Measurements from ENCODE around the gene CDCA5.
A peak's percentile ranks its signal among the peaks of the same experiment; 100 is the strongest.

Gene CDCA5, protein sequence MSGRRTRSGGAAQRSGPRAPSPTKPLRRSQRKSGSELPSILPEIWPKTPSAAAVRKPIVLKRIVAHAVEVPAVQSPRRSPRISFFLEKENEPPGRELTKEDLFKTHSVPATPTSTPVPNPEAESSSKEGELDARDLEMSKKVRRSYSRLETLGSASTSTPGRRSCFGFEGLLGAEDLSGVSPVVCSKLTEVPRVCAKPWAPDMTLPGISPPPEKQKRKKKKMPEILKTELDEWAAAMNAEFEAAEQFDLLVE

DNA sequence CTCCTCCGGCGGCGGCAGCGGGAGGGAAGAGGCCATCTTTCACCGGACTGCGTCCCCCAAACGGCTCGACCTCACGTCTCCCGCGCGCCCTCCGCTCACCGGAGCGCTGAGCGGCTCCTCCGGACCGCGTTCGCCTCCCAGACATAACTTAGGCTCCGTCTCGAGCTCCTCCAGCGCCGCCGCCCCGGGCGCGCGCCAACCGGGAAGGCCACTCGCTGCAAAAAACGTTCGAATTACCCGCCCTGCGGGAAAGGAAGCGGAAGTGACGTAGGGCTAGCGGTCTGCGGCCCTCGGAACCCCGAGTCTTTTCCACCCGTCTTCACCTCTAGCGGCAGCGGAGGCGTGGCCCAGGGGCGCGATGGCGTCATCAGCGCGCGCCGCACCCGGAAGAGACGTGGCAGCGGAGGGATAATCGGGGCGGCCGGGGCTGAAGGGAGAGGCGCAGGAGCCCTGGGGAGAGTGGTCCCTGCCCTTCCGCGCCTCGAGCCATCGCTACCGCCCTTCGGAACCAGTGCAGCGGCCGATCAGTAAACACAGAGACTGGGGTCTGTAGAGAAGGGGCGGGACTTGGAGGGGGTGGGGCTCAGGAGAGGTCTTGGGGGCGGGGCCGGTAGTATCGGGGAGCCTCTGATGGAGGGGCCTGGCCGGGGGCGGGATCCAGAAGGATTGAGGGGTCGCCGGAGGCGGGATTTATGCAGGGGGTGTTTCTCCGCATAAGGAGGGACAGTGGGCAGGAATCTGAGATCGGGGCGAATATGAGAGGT, at the start of gene CDCA5, which contains the start of gene ZFPL1:
CDCA5 (minus strand) TSS at position 207 of the 764 bp plus-strand sequence; CDS start at position 145, 62 bp downstream.
ZFPL1 (plus strand) TSS at position 389 of the 764 bp plus-strand sequence. CDS start 477 bp downstream, outside the sequence.
- DNase-seq = peak; percentile 73

DNA sequence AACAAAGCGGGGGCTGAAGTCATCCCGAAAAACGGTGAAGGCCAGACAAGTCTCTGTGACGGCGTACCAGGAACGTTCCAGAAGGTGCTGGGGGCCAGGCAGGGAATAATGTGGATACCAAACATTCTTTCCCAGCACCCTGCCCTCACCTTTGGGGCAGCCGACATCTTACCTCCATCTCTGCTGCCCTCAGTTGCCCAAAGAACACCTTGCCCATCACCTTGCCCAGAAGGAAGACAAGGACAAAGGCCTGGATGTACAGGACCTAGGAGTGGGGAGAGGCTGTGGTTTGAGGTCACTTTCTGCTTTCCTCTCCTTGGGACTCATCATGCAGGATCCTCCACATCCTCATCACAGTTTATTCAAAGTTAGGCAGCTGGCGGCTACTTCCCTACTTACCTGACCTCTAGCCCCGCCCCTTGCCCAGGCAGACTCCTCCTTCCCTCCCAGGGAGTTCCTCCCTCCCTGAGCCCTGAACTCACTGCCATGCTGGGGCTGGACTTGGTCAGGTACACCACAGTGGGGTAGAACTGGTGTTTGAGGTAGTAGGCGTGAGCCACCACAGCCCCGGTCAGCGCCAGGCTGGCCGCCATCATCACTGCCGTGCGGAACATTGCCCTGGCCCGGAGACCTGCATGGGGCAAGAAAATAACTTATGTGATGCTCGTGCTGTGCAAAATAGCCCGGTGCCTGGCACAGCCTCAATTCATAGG, 49.3 kb upstream of the CDCA5 start:
- no peak for DNase-seq

DNA sequence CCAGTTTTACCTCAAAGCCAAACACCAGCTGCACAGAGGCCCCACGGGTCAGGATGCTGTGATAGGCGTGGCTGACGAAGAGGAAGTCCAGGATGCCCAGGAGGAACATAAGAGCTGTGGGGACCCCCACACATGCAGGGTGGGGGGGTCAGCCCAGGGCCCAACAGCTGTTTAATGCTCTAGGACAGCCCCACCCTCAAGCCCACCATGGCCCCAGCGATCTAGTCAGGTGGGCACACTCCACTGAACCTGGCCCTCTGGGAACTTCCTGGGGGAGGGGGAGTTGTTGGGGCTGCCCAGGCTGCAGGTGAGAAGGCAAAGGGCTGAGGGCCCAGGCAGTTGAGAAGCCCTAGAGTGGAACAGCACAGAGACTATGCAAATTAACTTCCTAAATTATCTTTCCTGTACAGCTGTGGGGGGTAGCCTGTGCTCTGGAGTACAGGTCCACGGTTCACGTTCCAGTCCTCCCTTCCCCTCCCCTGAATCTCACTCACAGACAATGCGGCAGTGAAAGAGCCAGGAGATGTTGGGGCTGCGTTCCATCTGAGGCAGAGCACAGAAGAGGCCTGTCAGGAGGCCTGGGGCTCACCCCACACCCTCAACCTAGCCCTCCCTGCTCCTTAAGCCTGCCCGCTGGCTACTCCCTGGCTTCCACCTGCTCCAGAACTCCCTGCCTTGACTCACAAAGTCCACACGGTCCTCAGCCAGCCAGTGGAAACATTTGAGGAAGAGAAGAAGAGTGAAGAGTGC, 48.6 kb upstream of the CDCA5 start:
- DNase-seq = no peak

DNA sequence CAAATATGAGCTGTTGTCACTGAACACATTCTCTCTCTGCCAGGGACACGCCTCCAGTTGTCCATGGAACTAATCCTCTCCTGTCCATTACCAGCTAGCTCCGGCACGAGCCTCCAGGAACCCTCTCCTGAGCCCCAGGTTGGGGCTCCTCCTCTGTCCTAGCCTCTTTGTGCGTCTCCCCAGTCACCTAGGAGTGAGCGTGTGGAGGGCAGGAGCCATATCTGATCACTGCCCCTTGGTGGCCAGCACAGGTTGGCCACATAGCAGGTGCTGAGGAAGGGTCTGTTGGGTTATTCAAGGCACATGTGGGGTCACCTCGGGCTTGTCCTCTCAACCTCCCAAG, 48.0 kb upstream of the CDCA5 start:
- no peak for DNase-seq

DNA sequence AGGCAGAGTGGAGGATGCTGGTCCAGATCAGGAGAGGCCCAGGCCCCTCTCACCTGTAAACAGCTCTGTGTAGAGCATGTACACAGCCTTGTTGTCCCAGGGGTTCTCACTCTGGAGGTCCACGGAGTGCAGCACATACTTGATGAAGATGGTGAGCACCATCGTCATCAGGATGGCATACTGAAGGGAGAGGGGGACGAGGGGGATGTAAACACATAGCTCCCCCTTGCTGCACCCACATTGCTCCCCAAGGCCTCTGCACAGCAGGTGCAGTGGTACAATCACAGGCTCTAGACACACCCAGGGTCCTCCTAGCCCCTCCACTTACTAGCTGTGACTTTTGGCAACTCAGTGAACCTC, 47.6 kb upstream of the CDCA5 start:
- DNase-seq = no peak

DNA sequence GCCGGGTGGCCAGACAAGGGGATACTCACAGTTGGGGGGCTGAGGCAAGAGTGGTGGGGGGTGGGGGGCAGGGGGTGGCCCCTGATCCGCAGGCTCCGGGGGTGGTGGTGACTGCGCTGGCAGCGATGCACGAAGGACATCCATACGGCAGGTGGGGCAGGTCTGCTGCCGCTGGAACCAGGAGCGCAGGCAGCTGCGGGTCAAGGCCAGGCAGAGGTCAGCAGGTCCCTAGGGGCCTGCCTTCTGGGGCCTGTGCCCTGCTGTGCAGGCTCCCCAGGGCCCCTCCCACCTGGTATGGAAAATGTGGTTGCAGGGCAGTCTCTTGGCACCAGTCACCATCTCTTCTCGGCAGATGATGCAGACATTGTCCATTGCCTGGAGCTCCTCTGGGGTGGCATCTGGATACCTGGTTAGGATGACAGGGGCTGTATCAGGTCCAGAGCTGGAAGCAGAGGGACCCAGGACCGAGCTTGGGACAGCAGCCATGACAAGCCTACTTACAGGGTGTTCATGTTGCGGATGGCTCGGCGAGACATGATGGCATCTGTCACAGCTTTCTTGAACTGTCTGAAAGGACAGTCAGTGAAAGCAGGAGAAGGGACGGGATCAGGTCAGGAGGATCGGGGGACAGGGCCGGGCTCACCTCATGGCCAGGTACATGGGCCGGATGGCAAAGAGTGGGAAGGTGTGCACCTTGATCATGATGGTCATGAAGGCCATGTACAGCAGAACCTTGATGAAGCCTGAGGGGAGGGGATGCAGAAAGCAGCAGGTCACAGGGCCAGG, 47.0 kb upstream of the CDCA5 start:
- no peak for DNase-seq

DNA sequence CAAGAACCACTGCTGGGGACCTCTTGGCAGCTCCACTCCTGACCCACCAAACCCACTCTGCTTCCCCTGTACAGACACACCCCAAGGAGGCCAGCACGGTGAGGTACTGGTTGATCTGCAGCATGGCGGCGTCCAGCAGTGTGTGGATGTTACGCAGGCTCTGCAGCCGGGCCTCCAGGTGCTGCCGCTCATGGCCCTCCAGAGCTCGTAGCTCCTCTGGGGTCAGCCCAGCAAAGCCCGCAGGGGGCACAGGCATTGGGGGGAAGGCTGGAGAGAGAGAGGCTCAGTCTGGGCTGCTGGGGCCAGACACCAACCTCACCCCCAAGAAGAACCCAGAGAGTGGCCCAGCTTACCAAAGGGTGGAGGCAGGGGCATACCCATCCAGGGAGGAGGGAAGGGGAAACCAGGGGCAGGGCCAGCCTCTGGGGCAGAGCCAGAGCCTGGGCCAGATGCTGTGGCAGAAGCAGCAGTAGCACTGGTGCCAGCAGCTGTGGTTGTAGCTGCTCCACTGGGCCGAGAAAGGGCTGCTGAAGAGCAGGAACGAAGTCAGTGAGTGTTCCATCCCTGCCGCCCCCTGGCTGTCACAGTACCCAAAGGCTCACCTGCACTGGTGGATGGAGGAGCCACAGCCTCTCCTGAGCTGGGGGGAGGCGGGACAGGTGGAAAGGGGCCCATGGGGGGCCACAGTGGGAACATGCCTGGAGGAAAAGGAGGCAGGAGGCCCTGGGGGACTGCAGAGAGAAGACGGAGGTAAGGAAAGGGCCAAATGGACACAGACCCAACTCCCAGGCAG, 46.0 kb upstream of the CDCA5 start:
- no peak for DNase-seq

DNA sequence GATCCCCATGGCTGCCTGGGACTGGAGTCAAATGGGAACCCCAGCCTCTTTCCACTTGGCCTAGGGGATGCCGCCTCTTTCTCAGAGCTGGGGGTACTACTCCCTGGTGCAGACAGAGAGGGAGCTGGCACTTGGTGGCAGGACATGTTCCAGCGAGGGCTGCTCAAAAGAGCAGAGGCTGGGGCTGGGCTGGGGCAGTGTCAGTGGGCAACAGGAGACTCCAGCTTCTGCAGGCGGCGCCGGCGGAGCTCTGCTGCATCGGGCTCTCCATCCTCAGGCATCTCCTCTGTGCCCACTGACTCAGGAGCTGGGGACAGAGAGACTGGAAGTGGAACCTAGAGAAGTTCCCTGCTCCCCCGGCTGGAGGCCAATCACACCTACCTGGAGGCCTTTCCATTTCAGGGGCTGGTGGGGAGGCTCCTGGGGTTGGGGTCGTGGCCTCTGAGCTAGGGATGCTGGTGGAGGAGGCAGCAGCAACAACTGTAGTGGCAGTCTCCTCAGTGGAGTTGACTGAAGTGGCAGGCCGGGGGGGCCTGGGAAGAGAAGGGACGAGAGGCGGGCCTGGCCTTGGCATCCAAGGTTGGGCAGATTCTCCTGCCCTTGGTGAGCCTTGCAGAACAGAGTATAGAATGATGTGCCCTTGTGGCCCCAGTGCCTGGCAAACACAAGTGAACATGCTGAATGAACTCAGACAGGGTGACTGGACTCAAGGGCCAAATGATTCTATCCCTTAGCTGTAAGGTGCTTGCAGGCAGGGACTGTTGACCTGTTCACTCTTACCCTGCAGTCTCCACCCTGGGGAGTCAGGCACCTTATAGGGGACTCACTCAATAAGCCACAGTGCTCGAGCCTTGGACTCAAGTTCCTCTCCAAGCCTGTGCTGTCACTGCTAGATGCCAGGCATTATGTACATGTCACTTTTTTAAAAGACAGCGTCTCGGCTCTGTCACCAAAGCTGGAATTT, 44.6 kb upstream of the CDCA5 start:
- no peak for DNase-seq

DNA sequence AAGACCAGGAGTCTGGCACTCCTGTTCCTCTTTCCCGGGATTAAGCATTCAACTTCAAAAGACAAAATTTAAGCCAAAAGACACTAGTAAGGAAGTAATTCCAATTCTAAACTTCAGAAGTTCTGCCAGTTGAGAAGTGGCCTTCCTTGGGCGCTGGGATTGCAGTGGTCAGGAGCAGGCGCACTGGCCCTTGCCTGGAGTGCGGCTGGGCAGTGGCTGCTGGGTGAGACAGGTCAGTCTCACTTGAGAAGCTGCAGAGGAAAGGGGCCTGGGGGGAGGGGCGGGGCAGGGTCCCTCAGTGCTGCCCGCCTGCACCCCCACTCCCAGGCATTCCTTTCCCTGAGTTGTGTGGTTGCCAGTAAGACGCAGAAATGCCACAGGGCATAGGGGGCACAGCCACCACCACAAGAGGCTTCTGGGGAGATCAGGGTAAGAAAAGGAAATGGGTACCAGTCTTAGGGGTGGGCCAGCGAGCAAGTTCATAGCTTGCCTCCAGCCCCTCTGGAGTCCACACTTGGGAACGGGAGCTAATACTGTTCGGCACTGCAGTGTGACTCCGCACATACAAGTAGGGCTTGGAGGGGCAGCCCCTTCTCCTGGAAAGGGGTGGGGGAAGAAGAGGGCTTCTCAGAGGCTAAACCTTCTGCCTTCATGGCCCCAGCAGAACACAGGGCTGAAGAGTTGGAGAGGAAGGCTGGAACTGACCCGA, 43.8 kb upstream of the CDCA5 start:
- DNase-seq = no peak

DNA sequence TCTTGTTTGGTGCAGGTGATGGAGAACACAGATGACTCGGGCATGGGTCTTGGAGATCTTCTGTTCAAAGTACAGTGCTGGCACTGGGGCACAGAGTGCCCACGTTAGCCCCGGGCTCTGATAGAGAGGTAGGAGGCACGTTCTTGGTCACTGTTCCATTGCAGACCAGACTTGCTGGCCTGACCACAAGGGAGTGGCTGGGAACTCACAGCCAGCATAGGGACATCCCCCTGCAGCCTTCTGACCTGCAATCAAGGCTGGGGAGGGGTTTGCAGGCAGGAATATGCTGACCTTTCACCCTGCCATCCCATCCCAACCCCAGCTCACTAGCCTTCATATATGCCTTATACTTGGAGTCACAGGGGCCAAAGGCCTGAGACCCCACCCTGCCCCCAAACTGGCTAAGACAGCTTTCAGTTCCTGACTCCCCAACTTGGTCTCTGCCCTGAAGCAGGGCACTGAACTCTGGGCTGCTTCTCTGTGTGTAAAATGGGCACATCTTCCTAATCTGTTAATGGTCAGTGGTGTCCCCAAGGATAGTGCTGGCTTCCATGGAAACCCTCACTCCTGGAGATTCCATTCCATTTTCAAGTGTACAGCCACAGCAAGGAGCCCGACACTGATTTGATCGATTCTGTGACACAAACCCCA, 42.9 kb upstream of the CDCA5 start:
- DNase-seq = no peak

DNA sequence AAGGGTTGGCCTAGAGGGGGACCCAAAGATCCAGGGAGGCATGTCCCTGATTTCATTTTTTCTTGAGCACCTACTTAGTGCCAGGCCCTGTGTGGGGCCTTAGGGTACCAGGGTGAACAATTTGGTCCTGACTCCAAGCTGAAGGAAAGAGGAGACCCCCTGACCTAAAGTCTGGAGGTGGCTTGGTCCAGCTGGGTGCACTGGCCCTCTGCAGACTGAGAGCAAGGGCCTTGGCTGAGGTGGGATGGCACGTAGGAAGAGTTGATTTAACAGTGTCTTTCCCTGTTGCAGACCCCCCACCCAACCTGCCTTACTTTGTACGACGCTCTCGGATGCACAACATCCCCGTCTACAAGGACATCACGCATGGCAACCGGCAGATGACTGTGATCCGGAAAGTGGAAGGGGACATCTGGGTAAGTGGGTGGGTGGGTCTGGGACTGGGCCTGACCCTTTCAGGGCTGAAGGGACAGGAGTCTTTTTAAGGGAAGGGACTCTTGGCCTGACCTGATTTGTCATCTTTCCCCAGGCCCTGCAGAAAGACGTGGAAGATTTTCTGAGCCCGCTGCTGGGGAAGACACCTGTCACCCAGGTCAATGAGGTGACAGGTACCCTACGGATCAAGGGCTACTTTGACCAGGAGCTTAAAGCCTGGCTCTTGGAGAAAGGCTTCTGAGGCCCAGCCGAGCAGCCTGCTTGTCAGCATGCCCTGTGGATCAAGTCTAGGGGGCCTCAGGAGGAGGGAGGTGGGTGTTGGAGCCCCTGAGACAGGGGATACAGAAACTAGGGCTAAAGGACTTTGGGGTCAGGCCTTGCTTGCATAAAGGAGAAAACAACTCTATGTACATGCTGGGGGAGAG, 41.6 kb upstream of the CDCA5 start:
- DNase-seq = no peak

DNA sequence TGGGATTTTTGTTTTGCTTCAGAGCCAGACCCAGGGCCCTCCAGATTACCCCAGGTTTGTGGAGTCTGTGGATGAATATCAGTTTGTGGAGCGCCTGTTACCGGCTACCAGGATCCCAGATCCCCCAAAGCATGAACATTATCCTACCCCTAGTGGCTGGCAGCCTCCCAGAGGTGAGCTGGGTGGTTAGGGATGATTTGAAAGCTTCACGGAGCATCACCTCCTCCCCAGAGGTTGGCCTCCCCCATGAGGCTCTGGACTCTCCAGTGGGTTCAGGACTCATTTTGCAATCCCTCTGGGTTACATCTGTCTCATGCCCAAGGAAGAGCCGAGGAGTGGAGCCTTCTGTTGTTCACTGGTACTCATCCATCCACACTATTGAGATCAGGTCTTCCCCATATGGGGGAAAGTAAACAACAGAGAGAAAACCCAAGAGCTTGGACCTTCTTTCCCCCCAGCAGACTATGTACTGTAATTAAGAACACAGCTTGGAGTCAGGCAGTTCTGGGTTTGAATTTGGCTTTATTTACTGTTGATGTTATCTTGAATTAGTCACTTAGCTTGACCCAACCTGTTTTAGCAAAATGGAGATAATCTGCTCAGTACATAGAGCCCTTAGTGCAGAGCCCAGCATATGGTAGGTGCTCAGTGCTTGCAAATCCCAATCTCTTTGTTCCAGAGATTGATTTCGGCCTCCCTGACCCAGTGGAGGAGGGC, 40.8 kb upstream of the CDCA5 start:
- DNase-seq = no peak

DNA sequence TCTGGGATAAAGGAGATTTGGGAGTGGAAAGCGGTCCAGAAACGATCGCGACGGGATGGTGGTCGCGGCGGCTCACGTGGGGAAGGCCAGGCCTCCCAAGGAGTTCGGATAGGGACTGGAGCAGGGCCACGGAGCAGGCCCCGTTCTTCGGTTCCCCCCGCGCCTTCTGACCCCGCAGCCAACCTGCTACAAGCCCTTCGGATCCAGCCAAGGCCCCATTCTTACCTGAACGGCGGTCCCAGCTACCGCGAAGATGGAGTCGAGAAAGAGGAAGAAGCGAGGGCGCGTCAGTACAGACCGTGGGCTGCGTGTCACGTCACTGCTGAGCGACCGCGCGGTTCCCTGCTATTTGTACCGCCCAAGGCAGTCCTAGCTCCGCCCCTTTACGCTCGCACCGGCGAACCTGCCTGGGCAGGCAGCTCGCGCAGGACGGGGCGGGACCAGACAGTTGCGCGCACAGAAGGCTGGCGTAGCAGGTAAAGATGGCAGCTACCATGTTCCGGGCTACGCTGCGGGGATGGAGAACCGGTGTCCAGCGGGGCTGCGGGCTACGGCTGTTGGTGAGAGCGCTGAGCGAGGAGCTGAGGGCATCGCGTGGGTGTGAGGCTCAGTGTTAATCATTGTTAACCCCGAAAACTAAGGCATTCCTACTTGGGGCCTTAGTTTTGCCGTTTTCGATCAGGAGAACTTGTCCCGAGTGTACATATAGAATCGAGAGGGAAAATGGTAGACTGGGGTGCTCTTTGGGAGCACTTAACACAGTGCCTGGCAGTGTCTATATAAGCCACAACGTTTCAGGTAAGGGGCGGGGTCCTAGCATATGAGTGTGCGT, 38.2 kb upstream of the CDCA5 start, which contains the start of the genes FAU and MRPL49:
FAU (minus strand) TSS at position 270 of the 832 bp plus-strand sequence. CDS start 321 bp downstream, outside the sequence.
MRPL49 (plus strand) TSS at position 457 of the 832 bp plus-strand sequence; CDS start at position 483, 26 bp downstream.
- peak; percentile 93 for DNase-seq

DNA sequence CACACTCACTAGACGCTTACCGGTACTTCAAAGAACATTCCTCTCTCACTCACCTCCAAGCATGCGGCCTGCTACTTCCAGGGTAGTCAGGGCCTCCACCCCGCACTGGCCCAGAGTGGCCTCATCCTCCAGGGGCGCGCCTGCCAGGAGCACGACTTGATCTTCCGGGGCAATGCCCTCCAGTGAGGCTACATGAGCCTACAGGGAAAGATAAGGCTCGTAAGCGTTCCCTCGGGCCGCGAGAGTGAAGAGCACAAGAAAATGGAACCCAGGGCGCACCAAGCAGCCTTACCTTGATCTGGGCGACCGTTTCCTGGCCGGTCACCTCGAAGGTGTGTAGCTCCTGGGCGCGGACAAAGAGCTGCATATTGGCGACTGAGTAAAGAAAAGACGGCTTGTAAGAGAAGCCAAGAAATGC, 37.6 kb upstream of the CDCA5 start:
- DNase-seq = no peak

DNA sequence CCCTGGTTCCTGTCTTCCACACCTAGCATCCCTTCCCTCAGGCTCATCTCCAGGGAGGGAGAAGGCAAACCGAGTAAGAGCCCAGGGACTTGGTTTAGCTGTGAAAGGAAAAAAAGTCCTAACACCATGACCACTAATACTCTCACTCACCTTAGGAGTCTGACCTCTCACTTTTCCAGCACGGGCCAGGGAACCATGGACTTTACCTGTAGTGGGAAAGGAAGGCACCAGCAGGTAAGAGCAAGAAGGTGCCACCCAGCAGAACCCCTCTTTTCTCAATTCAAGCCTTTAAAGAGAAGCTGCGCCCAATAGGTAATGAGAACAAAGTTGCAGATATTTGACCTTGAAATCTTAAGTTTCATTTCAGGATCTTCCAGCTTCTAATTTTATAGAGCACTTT, 37.0 kb upstream of the CDCA5 start:
- DNase-seq = no peak

DNA sequence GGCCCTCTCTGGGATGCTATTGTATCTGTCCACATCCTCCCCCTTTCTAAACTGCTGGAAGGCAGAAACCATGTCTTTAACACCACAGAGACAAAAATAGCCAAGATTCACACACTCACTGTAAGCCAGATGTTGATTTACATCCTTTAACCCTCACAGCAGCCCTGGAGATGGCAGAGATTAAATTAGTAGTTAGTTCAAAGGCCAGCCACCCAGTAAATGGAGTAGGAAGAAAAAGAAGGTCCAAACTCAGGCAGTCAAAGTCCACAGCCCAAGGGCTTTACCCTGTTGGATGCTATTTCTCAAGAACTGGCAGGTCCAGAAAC, 35.8 kb upstream of the CDCA5 start:
- DNase-seq = no peak
